Muscle layer of colon (tissue), 2 donors: ENCODE results near the gene ACP6.
"Not testable (repeated sequence)": the region's sequence is repeated elsewhere in the genome, so short reads cannot be mapped to it uniquely, and the experiment has no call there.

Experiments
- H3K27ac ChIP-seq: one replicate; pipeline ENCODE4 v1.7.0; 2013; ENCODE audit warnings: low read depth, mild to moderate bottlenecking, low read length, moderate library complexity
- H3K27me3 ChIP-seq, 2 donors: one replicate each; pipeline ENCODE4 v1.7.0; 2013; ENCODE audit warnings: low read length in 2 of 2, mild to moderate bottlenecking in 2 of 2; ENCODE audit not compliant: insufficient read depth in 2 of 2, control insufficient read depth in 1 of 2
- H3K36me3 ChIP-seq: one replicate; pipeline ENCODE4 v1.7.0; 2013; ENCODE audit warnings: mild to moderate bottlenecking, low read length; ENCODE audit not compliant: insufficient read depth
- H3K4me1 ChIP-seq: one replicate; pipeline ENCODE4 v1.7.0; 2013; ENCODE audit warnings: mild to moderate bottlenecking, low read length; ENCODE audit not compliant: insufficient read depth
- H3K4me3 ChIP-seq, 2 donors: one replicate each; pipeline ENCODE4 v1.7.0; 2013; ENCODE audit warnings: low read length in 2 of 2, low read depth in 1 of 2, mild to moderate bottlenecking in 1 of 2, moderate library complexity in 1 of 2
- H3K9ac ChIP-seq: one replicate; pipeline ENCODE4 v1.7.0; 2013; ENCODE audit warnings: low read length
- H3K9me3 ChIP-seq: one replicate; pipeline ENCODE4 v1.7.0; 2013; ENCODE audit warnings: mild to moderate bottlenecking, low read length
- donor health status: abdominal sarcoma.
- donor health status: Adenocarcinoma of cecum.

ACP6 gene

GRCh38 chr1:147670319-147671001, at the start of gene ACP6:
Gene ACP6 (minus strand): TSS chr1:147670524. CDS start chr1:147670048, 476 bp downstream.
- Histone ChIP-seq H3K9ac (peak within 1 kb of the TSS; percentile 32), H3K4me1 (peaks cover 10% of the 10 kb centered on the region), H3K36me3 (no peaks in the 10 kb centered on the region), H3K4me3 (peak within 1 kb of the TSS; percentile 86 to 93), H3K27me3 (no peaks in the 10 kb centered on the region), H3K9me3 (no peaks in the 10 kb centered on the region), H3K27ac (peak within 1 kb of the TSS; percentile 80)

GRCh38 chr1:147719711-147720225, 49.4 kb upstream of the ACP6 start:
- Histone ChIP-seq H3K4me1 (no peaks in the 10 kb centered on the region), H3K9ac (no peak overlapping the region), H3K36me3 (no peaks in the 10 kb centered on the region), H3K27me3 (no peaks in the 10 kb centered on the region), H3K4me3 (no peak overlapping the region), H3K27ac (no peak overlapping the region), H3K9me3 (no peaks in the 10 kb centered on the region)

- Histone ChIP-seq H3K9ac (no peak overlapping the region), H3K36me3 (no peaks in the 10 kb centered on the region), H3K9me3 (no peaks in the 10 kb centered on the region), H3K27me3 (no peaks in the 10 kb centered on the region), H3K27ac (no peak overlapping the region), H3K4me1 (no peaks in the 10 kb centered on the region), H3K4me3 (no peak overlapping the region)
Observed at GRCh38 chr1:147719029-147719698, 48.8 kb upstream of the ACP6 start.

- Histone ChIP-seq H3K4me3 (no peak overlapping the region), H3K4me1 (no peaks in the 10 kb centered on the region), H3K27me3 (no peaks in the 10 kb centered on the region), H3K9ac (no peak overlapping the region), H3K36me3 (no peaks in the 10 kb centered on the region), H3K9me3 (no peaks in the 10 kb centered on the region), H3K27ac (no peak overlapping the region)
Observed at GRCh38 chr1:147717706-147718097, 47.4 kb upstream of the ACP6 start.

- no peak overlapping the region for H3K4me3 ChIP-seq
- H3K4me1 ChIP-seq: no peaks in the 10 kb centered on the region
- no peaks in the 10 kb centered on the region for H3K9me3 ChIP-seq
- H3K27ac ChIP-seq: no peak overlapping the region
- no peaks in the 10 kb centered on the region for H3K36me3 ChIP-seq
- H3K9ac ChIP-seq: no peak overlapping the region
- no peaks in the 10 kb centered on the region for H3K27me3 ChIP-seq
Observed at GRCh38 chr1:147717051-147717705, 46.9 kb upstream of the ACP6 start.

GRCh38 chr1:147712605-147713004, 42.3 kb upstream of the ACP6 start:
- no peak overlapping the region for H3K4me3 ChIP-seq
- H3K9ac ChIP-seq: no peak overlapping the region
- H3K9me3 ChIP-seq: no peaks in the 10 kb centered on the region
- H3K36me3 ChIP-seq: no peaks in the 10 kb centered on the region
- no peaks in the 10 kb centered on the region for H3K27me3 ChIP-seq
- H3K4me1 ChIP-seq: no peaks in the 10 kb centered on the region
- H3K27ac ChIP-seq: no peak overlapping the region

- Histone ChIP-seq H3K27me3 (no peaks in the 10 kb centered on the region), H3K4me1 (no peaks in the 10 kb centered on the region), H3K27ac (no peak overlapping the region), H3K9ac (no peak overlapping the region), H3K4me3 (no peak overlapping the region), H3K36me3 (no peaks in the 10 kb centered on the region), H3K9me3 (no peaks in the 10 kb centered on the region)
Observed at GRCh38 chr1:147700042-147701006, 30.0 kb upstream of the ACP6 start.

GRCh38 chr1:147699686-147700041, 29.3 kb upstream of the ACP6 start:
- H3K36me3 ChIP-seq: no peaks in the 10 kb centered on the region
- H3K4me3 ChIP-seq: no peak overlapping the region
- H3K9ac ChIP-seq: no peak overlapping the region
- H3K27ac ChIP-seq: no peak overlapping the region
- H3K9me3 ChIP-seq: no peaks in the 10 kb centered on the region
- H3K27me3 ChIP-seq: no peaks in the 10 kb centered on the region
- H3K4me1 ChIP-seq: no peaks in the 10 kb centered on the region

- no peaks in the 10 kb centered on the region for H3K9me3 ChIP-seq
Observed at GRCh38 chr1:147683163-147683763, 12.9 kb upstream of the ACP6 start.

GRCh38 chr1:147680608-147681235, 10.4 kb upstream of the ACP6 start:
- not testable (repeated sequence) for H3K9me3 ChIP-seq, H3K27ac ChIP-seq, H3K36me3 ChIP-seq, H3K4me3 ChIP-seq, H3K27me3 ChIP-seq, H3K4me1 ChIP-seq, H3K9ac ChIP-seq

More at GRCh38 chr1:147683163-147683763, 12.9 kb upstream of the ACP6 start:
- Histone ChIP-seq H3K9ac (no peak overlapping the region), H3K36me3 (no peaks in the 10 kb centered on the region), H3K4me1 (no peaks in the 10 kb centered on the region), H3K27ac (no peak overlapping the region), H3K4me3 (no peak overlapping the region), H3K27me3 (no peaks in the 10 kb centered on the region)
